Testis (tissue), 2 donors: ENCODE results near the gene C19orf73.

Experiments used
- POLR2A ChIP-seq: fragments of 450-650 bp; IDR thresholded peaks from one replicate; pipeline ENCODE4 v1.6.1; 2017; ENCODE audit warnings: antibody characterized with exemption, mild to moderate bottlenecking, moderate library complexity
- TF ChIP-seq, protein P1 (sequence below), 3 experiments: fragments of 450-650 bp in 2 of 3; fragments of 200-600 bp in 1 of 3; sonication (generic) in 1 of 3; IDR thresholded peaks; one replicate each; pipeline ENCODE4 v1.5.1; 2016 to 2019; ENCODE audit warnings: antibody characterized with exemption in 3 of 3, mild to moderate bottlenecking in 2 of 3, moderate library complexity in 1 of 3

GRCh38 chr19:49110567-49110966, 8.4 kb downstream of the C19orf73 start:
- TF ChIP-seq, protein P1, sequence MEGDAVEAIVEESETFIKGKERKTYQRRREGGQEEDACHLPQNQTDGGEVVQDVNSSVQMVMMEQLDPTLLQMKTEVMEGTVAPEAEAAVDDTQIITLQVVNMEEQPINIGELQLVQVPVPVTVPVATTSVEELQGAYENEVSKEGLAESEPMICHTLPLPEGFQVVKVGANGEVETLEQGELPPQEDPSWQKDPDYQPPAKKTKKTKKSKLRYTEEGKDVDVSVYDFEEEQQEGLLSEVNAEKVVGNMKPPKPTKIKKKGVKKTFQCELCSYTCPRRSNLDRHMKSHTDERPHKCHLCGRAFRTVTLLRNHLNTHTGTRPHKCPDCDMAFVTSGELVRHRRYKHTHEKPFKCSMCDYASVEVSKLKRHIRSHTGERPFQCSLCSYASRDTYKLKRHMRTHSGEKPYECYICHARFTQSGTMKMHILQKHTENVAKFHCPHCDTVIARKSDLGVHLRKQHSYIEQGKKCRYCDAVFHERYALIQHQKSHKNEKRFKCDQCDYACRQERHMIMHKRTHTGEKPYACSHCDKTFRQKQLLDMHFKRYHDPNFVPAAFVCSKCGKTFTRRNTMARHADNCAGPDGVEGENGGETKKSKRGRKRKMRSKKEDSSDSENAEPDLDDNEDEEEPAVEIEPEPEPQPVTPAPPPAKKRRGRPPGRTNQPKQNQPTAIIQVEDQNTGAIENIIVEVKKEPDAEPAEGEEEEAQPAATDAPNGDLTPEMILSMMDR (IDR thresholded peaks at IDR 0.05), result no peak
- TF ChIP-seq POLR2A, result no peak
